COLO668 (cell line): ENCODE data around the gene LGALS16.
"Not testable (repeated sequence)": the region's sequence is repeated elsewhere in the genome, so short reads cannot be mapped to it uniquely, and the experiment has no call there.

Source experiments
- DNase-seq: peaks from one replicate; lab custom pipeline; 2025; ENCODE audit not compliant: unreplicated experiment; lab: John Stamatoyannopoulos, UW

The LGALS16 gene

GRCh38 chr19:39677961-39678889 is 22.5 kb downstream of the LGALS16 start:
- peak; percentile 70 for DNase-seq

DNA sequence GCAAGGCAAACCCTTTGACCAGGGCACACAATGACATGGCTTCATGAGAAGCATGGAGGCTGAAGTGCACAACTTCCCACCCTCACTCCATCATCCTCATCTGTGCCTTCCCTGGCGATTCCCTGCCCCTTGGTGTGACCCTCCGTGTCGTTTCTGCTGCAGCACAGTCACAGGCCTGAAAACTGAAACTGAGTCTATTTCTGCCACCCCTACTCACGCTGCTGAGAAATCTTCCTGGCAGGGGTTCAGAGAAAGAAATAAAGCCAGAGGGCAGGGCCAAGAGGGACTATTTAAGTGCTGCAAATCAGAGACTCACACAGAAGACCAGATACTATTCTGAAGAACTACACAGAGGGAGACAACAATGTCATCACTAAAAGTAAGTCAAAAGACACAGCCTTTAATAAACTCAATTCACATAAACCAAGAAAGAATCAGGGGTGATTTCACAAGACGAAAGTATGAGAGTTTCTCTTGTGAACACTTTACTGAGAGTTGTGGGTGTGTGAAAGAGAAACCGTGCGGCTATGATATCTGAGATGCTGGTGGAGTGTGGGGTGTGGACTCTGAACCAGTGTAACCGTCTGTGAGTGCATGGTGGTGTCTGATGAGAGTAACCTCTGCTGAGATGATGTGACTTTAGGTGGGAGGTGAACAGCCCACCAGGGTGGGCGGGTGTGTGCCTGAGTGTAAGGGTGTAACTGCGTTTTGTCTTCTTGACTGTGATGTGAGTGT is 23.5 kb downstream of the LGALS16 start:
- no peak for DNase-seq

GRCh38 chr19:39679791-39680168 is 24.1 kb downstream of the LGALS16 start:
- no peak for DNase-seq

GRCh38 chr19:39680593-39680992 is 24.9 kb downstream of the LGALS16 start:
- no peak for DNase-seq

DNA sequence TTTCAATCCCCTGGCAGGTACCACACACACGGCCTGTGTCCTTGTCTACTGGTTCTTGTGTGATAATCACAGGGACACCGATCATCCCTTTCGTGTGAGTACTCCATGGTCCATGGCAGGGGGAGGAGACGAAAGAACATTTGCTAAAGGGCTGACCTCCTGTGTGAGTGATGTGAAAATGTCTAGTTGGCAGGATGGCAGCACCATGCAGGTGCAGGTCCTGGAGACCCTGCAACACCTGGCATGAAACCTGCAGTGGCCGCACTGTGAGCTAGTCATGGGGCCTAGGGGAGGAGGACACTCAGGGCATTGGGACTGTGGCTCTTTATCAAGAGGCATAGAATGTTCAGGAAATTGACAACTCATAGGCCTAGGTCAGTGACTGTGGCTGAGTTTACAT is 25.7 kb downstream of the LGALS16 start:
- DNase-seq = no peak

GRCh38 chr19:39684267-39684666 is 28.6 kb downstream of the LGALS16 start:
- DNase-seq = no peak

GRCh38 chr19:39686739-39687138 is 31.0 kb downstream of the LGALS16 start:
- no peak for DNase-seq

- DNase-seq = not testable (repeated sequence)
Measured at GRCh38 chr19:39688637-39689036, 32.9 kb downstream of the LGALS16 start.

- no peak for DNase-seq
Measured at GRCh38 chr19:39692166-39692565, 36.5 kb downstream of the LGALS16 start.

- DNase-seq = no peak
Measured at GRCh38 chr19:39692822-39693221, 37.1 kb downstream of the LGALS16 start.

GRCh38 chr19:39695759-39696158 is 40.0 kb downstream of the LGALS16 start:
- DNase-seq = no peak

- DNase-seq = no peak
Measured at GRCh38 chr19:39696387-39696786, 40.7 kb downstream of the LGALS16 start.

DNA sequence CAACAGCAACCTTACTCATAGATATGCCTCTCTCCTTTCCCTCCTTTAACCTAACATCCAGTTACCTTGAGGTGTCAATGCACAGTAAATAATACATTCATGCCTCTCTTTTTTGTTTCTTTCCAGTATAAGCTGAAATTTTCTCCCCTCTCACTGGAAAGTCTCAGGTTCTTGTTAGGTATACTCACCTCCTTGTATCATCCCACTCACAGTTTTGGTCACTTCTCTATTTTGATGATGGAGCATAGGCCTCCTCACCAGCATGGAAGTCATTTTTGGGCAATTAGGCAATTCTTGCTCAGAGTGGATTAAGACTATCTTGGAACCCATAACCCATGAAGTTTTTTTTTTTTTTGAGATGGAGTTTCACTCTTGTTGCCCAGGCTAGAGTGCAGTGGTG is 42.8 kb downstream of the LGALS16 start:
- DNase-seq = no peak

GRCh38 chr19:39701291-39701690 is 45.6 kb downstream of the LGALS16 start:
- no peak for DNase-seq

- peak; percentile 9 for DNase-seq
Measured at GRCh38 chr19:39704181-39705044, 48.7 kb downstream of the LGALS16 start, which contains the start of gene LGALS14. Gene LGALS14, plus strand, starts transcription at chr19:39704481. Its CDS starts 48 bp downstream, at chr19:39704529.

DNA sequence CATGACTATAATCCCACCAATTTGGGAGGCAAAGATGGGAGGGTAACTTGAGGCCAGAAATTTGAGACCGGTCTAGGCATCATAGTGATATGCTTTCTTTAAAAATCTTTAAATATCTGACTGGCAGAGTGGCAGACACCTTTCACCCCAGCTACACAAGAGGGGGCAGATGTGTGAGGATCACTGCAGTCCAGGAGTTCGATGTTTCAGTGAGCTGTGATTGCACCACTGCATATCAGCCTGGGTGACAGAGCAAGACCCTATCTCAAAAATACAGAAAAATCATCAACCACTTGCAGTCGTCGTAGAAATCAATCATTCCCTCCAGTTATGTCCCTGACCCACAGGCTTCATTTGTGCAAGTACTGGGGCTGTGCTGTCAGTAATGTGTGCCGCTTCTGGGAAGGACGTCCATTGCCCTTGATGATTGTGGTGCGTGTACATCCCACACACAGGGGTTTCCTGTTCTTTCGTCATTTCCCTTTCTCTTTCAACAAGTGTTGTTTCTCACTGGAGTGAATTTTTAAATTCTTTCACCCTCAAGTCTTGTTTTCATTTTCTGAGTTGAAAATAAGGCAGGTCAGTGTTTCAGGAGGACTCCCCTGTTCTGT is 50.0 kb downstream of the LGALS16 start:
- DNase-seq = no peak

GRCh38 chr19:39708594-39708993 is 52.9 kb downstream of the LGALS16 start:
- DNase-seq = no peak

GRCh38 chr19:39709026-39709872 is 53.5 kb downstream of the LGALS16 start:
- no peak for DNase-seq
